Measurements from ENCODE around the gene TLR6.

The TLR6 gene

GRCh38 chr4:38898245-38898644, 41.6 kb upstream of the TLR6 start:
- H3K4me1 ChIP-seq (ENCODE audit: insufficient read depth, low read length, poor library complexity, severe bottlenecking), result no peaks in the 10 kb centered on the region
- TF ChIP-seq CTCF (conservative IDR thresholded peaks at IDR 0.05; ENCODE audit: low read length) (no peak), EZH2phosphoT487 (IDR thresholded peaks at IDR 0.05; ENCODE audit: borderline replicate concordance) (no peak)

GRCh38 chr4:38896940-38897339, 40.3 kb upstream of the TLR6 start:
- H3F3A ChIP-seq (ENCODE audit: low read depth), result no peaks in the 10 kb centered on the region
- H3K9ac ChIP-seq (ENCODE audit: low read depth, low read length, poor library complexity, severe bottlenecking), result no peak overlapping the region
- no peaks in the 10 kb centered on the region for H3K36me3 ChIP-seq (ENCODE audit: insufficient read depth, low read length)
- H3K4me3 ChIP-seq (ENCODE audit: low read length, poor library complexity, severe bottlenecking), result no peak overlapping the region
- no peak overlapping the region for H3K4me2 ChIP-seq (ENCODE audit: low read depth, low read length, poor library complexity, severe bottlenecking)
- H3K79me2 ChIP-seq (ENCODE audit: insufficient read depth, low read length), result no peaks in the 10 kb centered on the region
- TF ChIP-seq CTCF (conservative IDR thresholded peaks at IDR 0.05; ENCODE audit: low read length) (no peak), EZH2phosphoT487 (IDR thresholded peaks at IDR 0.05; ENCODE audit: borderline replicate concordance) (no peak)
- no peaks in the 10 kb centered on the region for H3K4me1 ChIP-seq (ENCODE audit: insufficient read depth, low read length, poor library complexity, severe bottlenecking)
- H2AFZ ChIP-seq (ENCODE audit: low read length), result no peak overlapping the region
- no peaks in the 10 kb centered on the region for H3K27me3 ChIP-seq (ENCODE audit: insufficient read depth, low read length, poor library complexity, severe bottlenecking)
- H3K9me3 ChIP-seq (ENCODE audit: insufficient read depth, low read depth, low read length), result no peaks in the 10 kb centered on the region
- H3K9me2 ChIP-seq (replicated peaks; ENCODE audit: low read depth, low read length), result no peaks in the 10 kb centered on the region
- H4K20me1 ChIP-seq (ENCODE audit: insufficient read depth, low read length, poor library complexity, severe bottlenecking), result no peaks in the 10 kb centered on the region

More at GRCh38 chr4:38898245-38898644, 41.6 kb upstream of the TLR6 start:
- H3K79me2 ChIP-seq (ENCODE audit: insufficient read depth, low read length), result no peaks in the 10 kb centered on the region
- H3K9ac ChIP-seq (ENCODE audit: low read depth, low read length, poor library complexity, severe bottlenecking), result no peak overlapping the region
- no peak overlapping the region for H2AFZ ChIP-seq (ENCODE audit: low read length)
- H3K27me3 ChIP-seq (ENCODE audit: insufficient read depth, low read length, poor library complexity, severe bottlenecking), result no peaks in the 10 kb centered on the region
- H3K4me3 ChIP-seq (ENCODE audit: low read length, poor library complexity, severe bottlenecking), result no peak overlapping the region
- no peak overlapping the region for H3K4me2 ChIP-seq (ENCODE audit: low read depth, low read length, poor library complexity, severe bottlenecking)
- H3K9me2 ChIP-seq (replicated peaks; ENCODE audit: low read depth, low read length), result no peaks in the 10 kb centered on the region
- no peaks in the 10 kb centered on the region for H4K20me1 ChIP-seq (ENCODE audit: insufficient read depth, low read length, poor library complexity, severe bottlenecking)
- no peaks in the 10 kb centered on the region for H3K9me3 ChIP-seq (ENCODE audit: insufficient read depth, low read depth, low read length)
- no peaks in the 10 kb centered on the region for H3F3A ChIP-seq (ENCODE audit: low read depth)
- H3K36me3 ChIP-seq (ENCODE audit: insufficient read depth, low read length), result no peaks in the 10 kb centered on the region

GRCh38 chr4:38894322-38894982, 37.8 kb upstream of the TLR6 start:
- Histone ChIP-seq H4K20me1 (ENCODE audit: insufficient read depth, low read length, poor library complexity, severe bottlenecking) (no peaks in the 10 kb centered on the region), H3K4me1 (ENCODE audit: insufficient read depth, low read length, poor library complexity, severe bottlenecking) (no peaks in the 10 kb centered on the region), H3K27me3 (ENCODE audit: insufficient read depth, low read length, poor library complexity, severe bottlenecking) (no peaks in the 10 kb centered on the region), H3K79me2 (ENCODE audit: insufficient read depth, low read length) (no peaks in the 10 kb centered on the region), H3K4me2 (ENCODE audit: low read depth, low read length, poor library complexity, severe bottlenecking) (no peak overlapping the region), H3K4me3 (ENCODE audit: low read length, poor library complexity, severe bottlenecking) (no peak overlapping the region), H3F3A (ENCODE audit: low read depth) (no peaks in the 10 kb centered on the region), H3K9me2 (replicated peaks; ENCODE audit: low read depth, low read length) (no peaks in the 10 kb centered on the region), H2AFZ (ENCODE audit: low read length) (no peak overlapping the region), H3K9ac (ENCODE audit: low read depth, low read length, poor library complexity, severe bottlenecking) (no peak overlapping the region), H3K36me3 (ENCODE audit: insufficient read depth, low read length) (no peaks in the 10 kb centered on the region), H3K9me3 (ENCODE audit: insufficient read depth, low read depth, low read length) (no peaks in the 10 kb centered on the region)
- no peak for TF ChIP-seq CTCF (conservative IDR thresholded peaks at IDR 0.05; ENCODE audit: low read length)
- TF ChIP-seq EZH2phosphoT487 (IDR thresholded peaks at IDR 0.05; ENCODE audit: borderline replicate concordance), result no peak

Data from Loucy (cell line).